Osteoblast (primary cell): ENCODE measurements around the gene TSPYL6. TPM values are rescaled to one million over a fixed set of nuclear protein-coding genes. Genes with fewer than 3 reads are reported as not detected.

Source experiments
- DNase-seq: peaks from one replicate; pipeline ENCODE4 v3.0.0; 2011; ENCODE audit warnings: low spot score, mixed read lengths; ENCODE audit not compliant: insufficient read length; ENCODE audit errors: missing footprints
- H2AFZ ChIP-seq: 2 replicates; pipeline ENCODE4 v1.6.0; 2011; ENCODE audit warnings: mild to moderate bottlenecking, low read length
- H3K27ac ChIP-seq: 2 replicates; pipeline ENCODE4 v1.5.1; 2011; ENCODE audit warnings: mild to moderate bottlenecking, low read depth, low read length, moderate library complexity
- H3K27me3 ChIP-seq: 2 replicates; pipeline ENCODE4 v1.6.0; 2012; ENCODE audit warnings: mild to moderate bottlenecking, control low read depth, inconsistent platforms, low read length, moderate library complexity; ENCODE audit not compliant: insufficient read depth
- H3K36me3 ChIP-seq: 2 replicates; pipeline ENCODE4 v1.5.1; 2011; ENCODE audit warnings: mild to moderate bottlenecking, low read length, control low read depth, moderate library complexity; ENCODE audit not compliant: insufficient read depth
- H3K4me1 ChIP-seq: 2 replicates; pipeline ENCODE4 v1.5.1; 2011; ENCODE audit warnings: mild to moderate bottlenecking, low read length, control low read depth, moderate library complexity; ENCODE audit not compliant: insufficient read depth
- H3K4me2 ChIP-seq: 2 replicates; pipeline ENCODE4 v1.6.0; 2011; ENCODE audit warnings: mild to moderate bottlenecking, low read length; ENCODE audit not compliant: insufficient read depth
- H3K4me3 ChIP-seq: fragments of 200-600 bp; sonication (generic); 3 replicates; pipeline ENCODE4 v1.5.1; 2012; ENCODE audit warnings: mild to moderate bottlenecking, low read length, inconsistent platforms; ENCODE audit not compliant: insufficient read depth
- H3K79me2 ChIP-seq: 2 replicates; pipeline ENCODE4 v1.6.0; 2012; ENCODE audit warnings: mild to moderate bottlenecking, low read length, control low read depth, inconsistent platforms; ENCODE audit not compliant: insufficient read depth
- H3K9me3 ChIP-seq: 2 replicates; pipeline ENCODE4 v1.5.1; 2011; ENCODE audit warnings: low read depth, low read length, control low read depth
- H4K20me1 ChIP-seq: 2 replicates; pipeline ENCODE4 v1.6.0; 2012; ENCODE audit warnings: mild to moderate bottlenecking, low read length, control low read depth; ENCODE audit not compliant: insufficient read depth
- total RNA-seq: library from RNA; depleted of rRNA; stranded (reverse); fragments of >200 nt; gene quantifications from 2 replicates; pipeline ENCODE4 v1.2.3, GENCODE V29; 2012
- TF ChIP-seq, protein P1 (sequence below): IDR thresholded peaks from 2 replicates; pipeline ENCODE4 v1.5.1; 2011; ENCODE audit warnings: mild to moderate bottlenecking, low read depth, low read length, moderate library complexity; ENCODE audit errors: extremely low read depth

The TSPYL6 gene
- total RNA-seq, 1 donor: not detected

DNA sequence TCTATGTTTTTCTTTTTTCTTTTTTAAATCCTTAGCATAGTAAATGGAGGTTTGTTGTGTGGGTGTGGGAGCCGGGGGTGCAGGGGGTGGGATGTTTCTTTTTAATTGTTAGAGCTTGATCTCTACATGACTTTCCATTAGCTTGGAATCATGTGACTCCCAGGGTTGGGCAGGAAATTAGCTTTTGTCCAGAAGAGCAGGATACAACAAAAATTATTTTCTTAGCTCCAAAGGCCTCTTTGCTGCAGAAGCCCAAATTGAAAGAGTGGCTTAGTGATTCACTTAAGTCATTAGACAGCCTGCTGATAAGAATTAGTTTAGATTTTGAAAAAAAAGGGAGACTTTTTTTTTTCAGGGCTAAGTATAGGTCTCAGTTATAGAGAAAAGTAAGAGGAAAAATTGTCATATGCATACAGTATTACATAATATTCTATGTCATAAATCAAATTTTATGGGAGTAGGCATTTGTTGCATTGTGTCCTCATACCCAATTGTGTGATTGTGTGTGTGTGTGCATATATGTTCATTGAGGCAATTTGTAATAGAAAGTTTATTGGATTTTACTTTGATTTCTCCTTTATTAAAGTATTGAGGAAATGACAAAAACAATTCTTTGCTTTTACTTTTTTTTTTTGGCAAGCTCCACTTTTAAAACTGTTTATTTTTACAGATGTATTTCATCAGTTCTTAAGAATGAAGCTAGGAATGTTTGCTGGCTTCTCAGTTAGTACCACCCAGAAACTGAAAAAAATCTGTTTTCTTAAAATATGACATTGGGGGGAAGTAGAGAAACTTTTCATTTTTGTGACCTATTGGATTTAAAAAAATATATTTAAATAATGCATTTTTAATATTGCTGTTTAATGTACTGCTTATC lies 47.4 kb downstream of the TSPYL6 start:
- H3K27me3 ChIP-seq: no peaks in the 10 kb centered on the region
- no peaks in the 10 kb centered on the region for H4K20me1 ChIP-seq
- H3K27ac ChIP-seq: peak overlapping the region; percentile 73
- H3K4me2 ChIP-seq: peak overlapping the region; percentile 47
- peaks cover 45% of the 10 kb centered on the region for H3K4me1 ChIP-seq
- no peak overlapping the region for H2AFZ ChIP-seq
- DNase-seq: no peak
- no peak overlapping the region for H3K4me3 ChIP-seq
- TF ChIP-seq, protein P1, sequence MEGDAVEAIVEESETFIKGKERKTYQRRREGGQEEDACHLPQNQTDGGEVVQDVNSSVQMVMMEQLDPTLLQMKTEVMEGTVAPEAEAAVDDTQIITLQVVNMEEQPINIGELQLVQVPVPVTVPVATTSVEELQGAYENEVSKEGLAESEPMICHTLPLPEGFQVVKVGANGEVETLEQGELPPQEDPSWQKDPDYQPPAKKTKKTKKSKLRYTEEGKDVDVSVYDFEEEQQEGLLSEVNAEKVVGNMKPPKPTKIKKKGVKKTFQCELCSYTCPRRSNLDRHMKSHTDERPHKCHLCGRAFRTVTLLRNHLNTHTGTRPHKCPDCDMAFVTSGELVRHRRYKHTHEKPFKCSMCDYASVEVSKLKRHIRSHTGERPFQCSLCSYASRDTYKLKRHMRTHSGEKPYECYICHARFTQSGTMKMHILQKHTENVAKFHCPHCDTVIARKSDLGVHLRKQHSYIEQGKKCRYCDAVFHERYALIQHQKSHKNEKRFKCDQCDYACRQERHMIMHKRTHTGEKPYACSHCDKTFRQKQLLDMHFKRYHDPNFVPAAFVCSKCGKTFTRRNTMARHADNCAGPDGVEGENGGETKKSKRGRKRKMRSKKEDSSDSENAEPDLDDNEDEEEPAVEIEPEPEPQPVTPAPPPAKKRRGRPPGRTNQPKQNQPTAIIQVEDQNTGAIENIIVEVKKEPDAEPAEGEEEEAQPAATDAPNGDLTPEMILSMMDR: no peak
- H3K79me2 ChIP-seq: no peaks in the 10 kb centered on the region
- no peaks in the 10 kb centered on the region for H3K36me3 ChIP-seq
- H3K9me3 ChIP-seq: no peaks in the 10 kb centered on the region

DNA sequence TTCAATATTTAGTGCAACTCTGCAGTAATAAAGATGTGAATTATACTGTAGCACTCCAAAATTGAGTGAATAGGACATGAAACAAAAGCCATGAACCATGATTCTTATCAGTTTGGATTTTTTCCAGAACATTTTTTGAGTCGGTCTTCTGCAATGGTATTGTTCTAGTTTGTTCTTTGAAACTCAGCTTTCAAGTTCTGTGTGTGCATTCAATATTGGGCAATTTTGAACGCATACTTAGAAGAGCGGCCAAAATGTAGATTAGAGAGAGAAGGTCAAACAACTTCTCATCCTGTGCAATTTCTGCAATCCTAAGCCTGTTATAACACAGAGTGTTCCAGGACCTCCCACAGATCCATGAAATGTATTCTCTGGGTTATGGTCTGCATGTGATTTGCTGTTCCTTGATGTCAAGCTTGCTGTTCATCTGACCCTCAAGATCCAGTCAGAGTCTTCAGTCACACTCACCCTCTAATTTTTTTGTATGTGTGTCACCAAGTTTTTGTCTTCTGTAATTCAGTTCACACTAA lies 48.3 kb downstream of the TSPYL6 start:
- Histone ChIP-seq H4K20me1 (no peaks in the 10 kb centered on the region), H3K4me1 (peaks cover 45% of the 10 kb centered on the region)
- no peak for DNase-seq

DNA sequence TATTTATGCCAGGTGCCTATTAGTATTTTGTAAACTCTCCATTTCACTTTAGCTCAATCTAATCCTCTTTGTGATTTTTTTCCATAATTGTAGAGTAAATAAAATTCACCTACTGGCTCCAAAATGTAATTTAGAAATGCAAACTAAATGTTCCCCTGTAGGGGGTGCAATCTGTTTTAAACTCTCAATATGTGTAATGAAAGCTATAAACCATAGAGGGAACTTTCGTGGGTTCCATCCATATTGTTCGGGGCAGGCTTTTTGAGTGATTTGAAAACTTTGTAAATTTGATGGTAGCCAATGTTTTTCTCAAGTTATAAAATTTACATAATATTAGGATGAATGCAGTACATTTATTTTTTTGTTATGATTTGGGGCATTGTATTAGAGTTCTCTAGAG lies 49.4 kb downstream of the TSPYL6 start:
- Histone ChIP-seq H2AFZ (no peak overlapping the region), H4K20me1 (no peaks in the 10 kb centered on the region), H3K27me3 (no peaks in the 10 kb centered on the region), H3K27ac (no peak overlapping the region), H3K4me3 (no peak overlapping the region), H3K9me3 (no peaks in the 10 kb centered on the region), H3K4me1 (peaks cover 36% of the 10 kb centered on the region), H3K4me2 (no peak overlapping the region), H3K36me3 (no peaks in the 10 kb centered on the region), H3K79me2 (no peaks in the 10 kb centered on the region)
- DNase-seq: peak; percentile 75
- TF ChIP-seq, protein P1: peak; percentile 67

More for the DNA sequence above, 48.3 kb downstream of the TSPYL6 start:
- H3K4me2 ChIP-seq: peak overlapping the region; percentile 47
- TF ChIP-seq, protein P1: no peak
- no peaks in the 10 kb centered on the region for H3K36me3 ChIP-seq
- peak overlapping the region; percentile 43 for H2AFZ ChIP-seq
- H3K79me2 ChIP-seq: no peaks in the 10 kb centered on the region
- no peaks in the 10 kb centered on the region for H3K9me3 ChIP-seq
- H3K4me3 ChIP-seq: no peak overlapping the region
- peak overlapping the region; percentile 73 for H3K27ac ChIP-seq
- no peaks in the 10 kb centered on the region for H3K27me3 ChIP-seq

DNA sequence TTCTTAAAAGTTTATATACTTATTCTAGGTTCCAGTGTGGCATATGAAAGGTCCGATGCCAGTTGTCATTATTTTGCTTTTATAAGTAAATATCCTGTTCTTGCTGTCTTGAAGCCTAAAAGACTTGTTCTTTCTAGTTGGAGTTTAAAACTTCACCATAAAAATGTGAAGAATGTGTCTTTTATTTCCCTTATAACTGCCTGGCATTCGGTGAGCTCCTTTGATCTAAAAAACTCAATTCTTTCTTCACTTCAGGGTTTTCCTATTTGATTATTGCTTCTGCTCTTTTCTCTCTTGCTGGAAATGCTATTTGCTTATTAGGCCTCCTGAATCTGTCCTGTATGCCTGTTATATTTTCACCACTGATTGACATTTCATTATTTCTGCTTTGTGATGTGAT lies 51.6 kb downstream of the TSPYL6 start:
- Histone ChIP-seq H3K27me3 (no peaks in the 10 kb centered on the region), H2AFZ (no peak overlapping the region), H3K27ac (no peak overlapping the region), H3K36me3 (no peaks in the 10 kb centered on the region), H4K20me1 (no peaks in the 10 kb centered on the region), H3K79me2 (no peaks in the 10 kb centered on the region), H3K4me3 (no peak overlapping the region), H3K4me1 (peaks cover 33% of the 10 kb centered on the region), H3K9me3 (no peaks in the 10 kb centered on the region), H3K4me2 (no peak overlapping the region)
- DNase-seq: no peak
- TF ChIP-seq, protein P1: no peak
